IMR-90 (cell line): Measurements from ENCODE around the gene OPN4. TPM values are rescaled to one million over a fixed set of nuclear protein-coding genes. Genes with fewer than 3 reads are reported as not detected.

Experiments
- ATAC-seq: fragments of 200-7000 bp; cut with Tn5 transposase; 2 replicates; pipeline ENCODE4 v1.9.1; 2020; ENCODE audit warnings: low read depth, mild to moderate bottlenecking, moderate library complexity
- BruUV-seq: library from RNA; stranded (reverse); fragments of 400-500 nt; replicated peaks from 2 replicates; lab custom pipeline; 2021; lab: Mats Ljungman, UMichigan
- CTCF ChIA-PET: fragments of 300-600 bp; formaldehyde crosslinking; extraction: SDS; loops from one replicate; lab custom pipeline; 2021; ENCODE audit warnings: antibody characterized with exemption; lab: Yijun Ruan, JAX
- POLR2A ChIA-PET: fragments of 300-600 bp; sonication (Branson Sonifier 250); formaldehyde crosslinking; loops from one replicate; lab custom pipeline; 2022; ENCODE audit warnings: antibody characterized with exemption; ENCODE audit not compliant: unreplicated experiment; lab: Charles Lee
- DNase-seq: peaks from one replicate; pipeline ENCODE4 v3.0.0; 2013
- H2AFZ ChIP-seq: replicated peaks from 2 replicates; pipeline ENCODE3; 2013; ENCODE audit warnings: low read length, mild to moderate bottlenecking; ENCODE audit not compliant: poor library complexity
- H2AK5ac ChIP-seq: 2 replicates; pipeline ENCODE4 v1.6.1; 2013; ENCODE audit warnings: low read depth, low read length, inconsistent platforms
- H2AK9ac ChIP-seq: replicated peaks from 2 replicates; pipeline ENCODE3; 2013; ENCODE audit warnings: mild to moderate bottlenecking, low read depth, low read length, moderate library complexity; ENCODE audit not compliant: poor library complexity
- H2BK120ac ChIP-seq: 2 replicates; pipeline ENCODE4 v1.6.1; 2013; ENCODE audit warnings: low read depth, low read length, inconsistent platforms
- H2BK15ac ChIP-seq: 3 replicates; pipeline ENCODE4 v1.6.1; 2013; ENCODE audit warnings: low read depth, low read length, inconsistent platforms
- H2BK20ac ChIP-seq: 2 replicates; pipeline ENCODE4 v1.6.1; 2013; ENCODE audit warnings: low read depth, mild to moderate bottlenecking, inconsistent platforms, low read length, moderate library complexity
- H2BK5ac ChIP-seq: 2 replicates; pipeline ENCODE4 v1.6.1; 2013; ENCODE audit warnings: mild to moderate bottlenecking, low read depth, low read length, inconsistent platforms; ENCODE audit not compliant: poor library complexity, severe bottlenecking
- H3K14ac ChIP-seq: replicated peaks from 2 replicates; pipeline ENCODE4 v1.6.1; 2013; ENCODE audit warnings: low read depth, low read length, inconsistent platforms
- H3K18ac ChIP-seq: 2 replicates; pipeline ENCODE4 v1.6.1; 2013; ENCODE audit warnings: low read depth, low read length, control low read depth
- H3K23ac ChIP-seq: 2 replicates; pipeline ENCODE4 v1.6.1; 2013; ENCODE audit warnings: low read depth, low read length, inconsistent platforms
- H3K27ac ChIP-seq: 2 replicates; pipeline ENCODE4 v1.5.1; 2013; ENCODE audit warnings: mild to moderate bottlenecking, control low read depth, low read length; ENCODE audit not compliant: insufficient read depth
- H3K27me3 ChIP-seq: 2 replicates; pipeline ENCODE4 v1.6.1; 2013; ENCODE audit warnings: low read length; ENCODE audit not compliant: control insufficient read depth, insufficient read depth
- H3K36me3 ChIP-seq: 2 replicates; pipeline ENCODE4 v1.6.1; 2013; ENCODE audit warnings: low read length, mixed read lengths; ENCODE audit not compliant: control insufficient read depth, insufficient read depth
- H3K4ac ChIP-seq: 2 replicates; pipeline ENCODE4 v1.6.1; 2013; ENCODE audit warnings: low read depth, low read length, inconsistent platforms
- H3K4me1 ChIP-seq: 2 replicates; pipeline ENCODE4 v1.6.1; 2013; ENCODE audit warnings: low read length, mixed read lengths; ENCODE audit not compliant: control insufficient read depth, insufficient read depth
- H3K4me2 ChIP-seq: 2 replicates; pipeline ENCODE4 v1.6.1; 2013; ENCODE audit warnings: low read depth, mild to moderate bottlenecking, control low read depth, low read length, moderate library complexity
- H3K4me3 ChIP-seq: 2 replicates; pipeline ENCODE4 v1.5.1; 2013; ENCODE audit warnings: low read depth, mild to moderate bottlenecking, control low read depth, low read length, moderate library complexity; ENCODE audit not compliant: insufficient read depth
- H3K56ac ChIP-seq: 2 replicates; pipeline ENCODE4 v1.6.1; 2013; ENCODE audit warnings: low read length, inconsistent platforms; ENCODE audit not compliant: insufficient read depth; ENCODE audit errors: extremely low read depth
- H3K79me1 ChIP-seq, 2 experiments: 2 replicates each; pipeline ENCODE4 v1.6.1; 2013; ENCODE audit warnings: low read length in 2 of 2, inconsistent platforms in 1 of 2, low read depth in 1 of 2
- H3K9ac ChIP-seq: 2 replicates; pipeline ENCODE4 v1.6.1; 2013; ENCODE audit warnings: low read depth, low read length, control low read depth
- H3K9me1 ChIP-seq: 2 replicates; pipeline ENCODE4 v1.6.1; 2013; ENCODE audit warnings: low read length, inconsistent platforms; ENCODE audit not compliant: insufficient read depth
- H3K9me3 ChIP-seq: 2 replicates; pipeline ENCODE4 v1.6.1; 2013; ENCODE audit warnings: low read length; ENCODE audit not compliant: control insufficient read depth, insufficient read depth
- H4K20me1 ChIP-seq: 2 replicates; pipeline ENCODE4 v1.6.1; 2013; ENCODE audit warnings: low read length, inconsistent platforms; ENCODE audit not compliant: insufficient read depth
- H4K5ac ChIP-seq: 2 replicates; pipeline ENCODE4 v1.6.1; 2013; ENCODE audit warnings: mild to moderate bottlenecking, low read depth, low read length, control low read depth
- H4K8ac ChIP-seq, 2 experiments: 2 replicates each; pipeline ENCODE4 v1.6.1; 2013; ENCODE audit warnings: low read depth in 2 of 2, low read length in 2 of 2, control low read depth in 1 of 2, inconsistent platforms in 1 of 2
- H4K91ac ChIP-seq: 2 replicates; pipeline ENCODE4 v1.6.1; 2013; ENCODE audit warnings: low read depth, low read length, inconsistent platforms; ENCODE audit not compliant: insufficient read depth
- BHLHE40 ChIP-seq: fragments of 150-350 bp; IDR thresholded peaks from 2 replicates; pipeline ENCODE4 v1.6.1; 2016; ENCODE audit warnings: mild to moderate bottlenecking, low read depth, low read length
- CEBPB ChIP-seq: IDR thresholded peaks from 2 replicates; pipeline ENCODE4 v1.6.1; 2012; ENCODE audit warnings: low read depth, low read length, improper control_type of control experiment
- CHD1 ChIP-seq: IDR thresholded peaks from 2 replicates; pipeline ENCODE4 v1.6.1; 2012; ENCODE audit warnings: low read depth, low read length, improper control_type of control experiment
- CTCF ChIP-seq: conservative IDR thresholded peaks from 2 replicates; pipeline ENCODE4 v1.5.1; 2012; ENCODE audit warnings: mild to moderate bottlenecking, low read depth, low read length, improper control_type of control experiment
- ELK1 ChIP-seq: fragments of 150-350 bp; IDR thresholded peaks from 2 replicates; pipeline ENCODE4 v1.6.1; 2016; ENCODE audit warnings: low read depth, mild to moderate bottlenecking, low read length, moderate library complexity, borderline replicate concordance
- FOS ChIP-seq: fragments of 150-350 bp; IDR thresholded peaks from 2 replicates; pipeline ENCODE4 v1.6.1; 2016; ENCODE audit warnings: low read depth, low read length
- MAFK ChIP-seq: IDR thresholded peaks from 2 replicates; pipeline ENCODE4 v1.6.1; 2012; ENCODE audit warnings: low read depth, low read length, improper control_type of control experiment
- MAZ ChIP-seq: IDR thresholded peaks from 2 replicates; pipeline ENCODE4 v1.6.1; 2012; ENCODE audit warnings: low read depth, mild to moderate bottlenecking, low read length, improper control_type of control experiment, moderate library complexity, borderline replicate concordance
- MXI1 ChIP-seq: IDR thresholded peaks from 2 replicates; pipeline ENCODE4 v1.6.1; 2012; ENCODE audit warnings: low read depth, mild to moderate bottlenecking, low read length, moderate library complexity, borderline replicate concordance
- NFE2L2 ChIP-seq: fragments of 150-350 bp; IDR thresholded peaks from 2 replicates; pipeline ENCODE4 v1.6.1; 2016; ENCODE audit warnings: low read depth, mild to moderate bottlenecking, low read length
- RCOR1 ChIP-seq: IDR thresholded peaks from 2 replicates; pipeline ENCODE4 v1.6.1; 2012; ENCODE audit warnings: mild to moderate bottlenecking, low read length, improper control_type of control experiment; ENCODE audit not compliant: insufficient replicate concordance
- USF2 ChIP-seq: fragments of 150-350 bp; IDR thresholded peaks from 2 replicates; pipeline ENCODE4 v1.6.1; 2017; ENCODE audit warnings: mild to moderate bottlenecking, antibody characterized with exemption, low read length, low read depth
- WGBS, 2 experiments: methylation state at CpG; one replicate each; pipeline versions ENCODE4 v1.1.5 to v1.1.7; 2013; ENCODE audit warnings: missing lambda C conversion rate in 2 of 2; ENCODE audit not compliant: insufficient read length in 1 of 2; ENCODE audit errors: extremely low coverage in 2 of 2; 5-methylcytosine and 5-hydroxymethylcytosine counted together
- dilution Hi-C: fragments of 300-500 bp; cut with HindIII; formaldehyde crosslinking; loops from one replicate; pipeline ENCODE4 v1.14.3; 2018; ENCODE audit warnings: low sequenced_read_pairs; ENCODE audit not compliant: unreplicated experiment
- in situ Hi-C: fragments of 300-500 bp; cut with MboI; formaldehyde crosslinking; loops from 3 replicates; pipeline ENCODE4 v1.14.3; 2019; ENCODE audit warnings: low sequenced_read_pairs, inconsistent platforms, mixed read lengths
- intact Hi-C: fragments of 100-400 bp; cut with micrococcal nuclease; formaldehyde crosslinking; loops from 2 replicates; pipeline ENCODE4 v1.10.0; 2022
- polyA plus RNA-seq, 3 experiments: library from polyadenylated mRNA; depleted of rRNA; stranded (reverse); fragments of >200 nt; gene quantifications; 2 replicates each; pipeline ENCODE4 v1.2.3, GENCODE V29; 2012; ENCODE audit warnings: low replicate concordance in 1 of 3
- total RNA-seq: library from RNA; depleted of rRNA; stranded (reverse); fragments of >200 nt; gene quantifications from 2 replicates; pipeline ENCODE4 v1.2.3, GENCODE V29; 2012

OPN4 gene
- total and polyA plus RNA-seq, 2 of the 4 experiments (the other 2 are of a cell fraction): 0.03 TPM; not detected in 1

GRCh38 chr10:86653987-86654386 is 360 bp upstream of the OPN4 start:
- H3K14ac ChIP-seq: peak overlapping the region; percentile 71
- no peak overlapping the region for H3K27ac ChIP-seq
- H3K36me3 ChIP-seq: no peaks in the 10 kb centered on the region
- dilution Hi-C loops: no loop called here
- no peak overlapping the region for H4K5ac ChIP-seq
- no peak for TF ChIP-seq CTCF
- no peak for TF ChIP-seq RCOR1
- TF ChIP-seq BHLHE40: no peak
- TF ChIP-seq ELK1: no peak
- no peak for TF ChIP-seq NFE2L2
- TF ChIP-seq MXI1: no peak
- TF ChIP-seq MAZ: no peak
- no peak for TF ChIP-seq CEBPB
- TF ChIP-seq FOS: no peak
- no peak for TF ChIP-seq CHD1
- no peak for TF ChIP-seq USF2
- TF ChIP-seq MAFK: no peak
- no peak overlapping the region for H3K4me3 ChIP-seq
- H3K23ac ChIP-seq: no peak overlapping the region; the same call in 1 of the 2 replicates
- no peak overlapping the region for H2BK15ac ChIP-seq
- no peak overlapping the region for H3K56ac ChIP-seq
- H2BK20ac ChIP-seq: no peak overlapping the region
- H3K4ac ChIP-seq: no peak overlapping the region; the same call in 1 of the 2 replicates
- H3K9me3 ChIP-seq: no peaks in the 10 kb centered on the region
- no peak overlapping the region for H3K18ac ChIP-seq
- H3K27me3 ChIP-seq: no peaks in the 10 kb centered on the region; the same call in 1 of the 2 replicates
- peaks cover 18% of the 10 kb centered on the region for H3K9me1 ChIP-seq
- 0 out of 2 replicates have a peak overlapping the region, but pooled peaks have one; percentile 27 for H2AK5ac ChIP-seq
- peak overlapping the region; percentile 21 for H2AFZ ChIP-seq
- ChIA-PET POLR2A (no interaction called here), CTCF (interaction anchor here (0.8 kb wide), 1 partner anchor 18 kb away, joined by 3 read pairs; no protein-coding TSS in a partner anchor)
- H4K91ac ChIP-seq: no peak overlapping the region
- peaks cover 10% of the 10 kb centered on the region for H3K4me1 ChIP-seq
- no peaks in the 10 kb centered on the region for H3K79me1 ChIP-seq
- DNase-seq (no peak), ATAC-seq (no peak)
- H2AK9ac ChIP-seq: peak overlapping the region; percentile 55
- peak overlapping the region; percentile 79 for H2BK5ac ChIP-seq
- intact Hi-C loops: no loop called here
- H4K8ac ChIP-seq: no peak overlapping the region
- H2BK120ac ChIP-seq: 0 out of 2 replicates have a peak overlapping the region, but pooled peaks have one; percentile 15
- H3K4me2 ChIP-seq: no peak overlapping the region
- in situ Hi-C loops: no loop called here
- no peak overlapping the region for H3K9ac ChIP-seq
- H4K20me1 ChIP-seq: no peaks in the 10 kb centered on the region
- WGBS, 2 experiments: 91% methylated on average over 3 of the region's 3 CpGs; no CpG with 5 or more reads in 1 of the 2 experiments
- BruUV-seq: no TSS peak
